HFFc6 (cell line): Measurements from ENCODE around the gene SDK2. TPM values are rescaled to one million over a fixed set of nuclear protein-coding genes. Genes with fewer than 3 reads are reported as not detected.

Experiments used
- DNase-seq: peaks from one replicate; pipeline ENCODE4 v3.0.0-alpha.2; 2018
- H3K27ac Mint-ChIP-seq: 2 replicates; pipeline ENCODE4 v1.8.0; 2020; ENCODE audit warnings: mild to moderate bottlenecking, mixed read lengths
- H3K27me3 Mint-ChIP-seq: 2 replicates; pipeline ENCODE4 v1.8.0; 2021; ENCODE audit warnings: mild to moderate bottlenecking, moderate library complexity, mixed read lengths; ENCODE audit not compliant: insufficient read depth
- H3K36me3 Mint-ChIP-seq: 2 replicates; pipeline ENCODE4 v1.8.0; 2021; ENCODE audit warnings: low read depth, mixed read lengths
- H3K4me1 Mint-ChIP-seq: 2 replicates; pipeline ENCODE4 v1.8.0; 2020; ENCODE audit warnings: low read depth, mixed read lengths
- H3K4me3 Mint-ChIP-seq: 2 replicates; pipeline ENCODE4 v1.8.0; 2020; ENCODE audit warnings: mild to moderate bottlenecking, moderate library complexity, mixed read lengths
- H3K9me3 Mint-ChIP-seq: 2 replicates; pipeline ENCODE4 v1.8.0; 2020; ENCODE audit warnings: mild to moderate bottlenecking, mixed read lengths
- CTCF ChIP-seq: fragments of 200-600 bp; sonication (generic); IDR thresholded peaks from 2 replicates; pipeline ENCODE4 v1.5.0; 2021; ENCODE audit warnings: antibody characterized with exemption, mild to moderate bottlenecking
- total RNA-seq, 6 experiments: library from RNA; stranded (reverse); fragmentation: NEBNext Ultra II Directional; extraction: Animal tissue kit (Norgen Biotek cat#: 25700); gene quantifications; 2 replicates in 1 of 6; 3 replicates in 5 of 6; pipeline ENCODE4 v1.2.3, GENCODE V29; 2021

The SDK2 gene
- total RNA-seq, 6 experiments from 2014 or later, result 0.03 TPM; not detected in 4

GRCh38 chr17:73292031-73292531, 352.2 kb downstream of the SDK2 start:
- Mint-ChIP-seq H3K4me1 (peaks cover 72% of the 10 kb centered on the region), H3K27me3 (peaks cover 3% of the 10 kb centered on the region; the same call in 1 of the 2 replicates), H3K4me3 (peak overlapping the region; percentile 82), H3K9me3 (no peaks in the 10 kb centered on the region), H3K27ac (peak overlapping the region; percentile 99), H3K36me3 (peaks cover 5% of the 10 kb centered on the region; the same call in 1 of the 2 replicates)
- no peak for TF ChIP-seq CTCF
- DNase-seq, result peak; percentile 82

GRCh38 chr17:73291260-73291801, 352.9 kb downstream of the SDK2 start:
- no peaks in the 10 kb centered on the region for H3K9me3 Mint-ChIP-seq
- peaks cover 80% of the 10 kb centered on the region for H3K4me1 Mint-ChIP-seq
- TF ChIP-seq CTCF, result no peak
- H3K4me3 Mint-ChIP-seq, result peak overlapping the region; percentile 82
- H3K27me3 Mint-ChIP-seq, result peaks cover 4% of the 10 kb centered on the region; the same call in 1 of the 2 replicates
- peak; percentile 85 for DNase-seq
- peak overlapping the region; percentile 99 for H3K27ac Mint-ChIP-seq
- peaks cover 7% of the 10 kb centered on the region; the same call in 1 of the 2 replicates for H3K36me3 Mint-ChIP-seq

GRCh38 chr17:73290399-73291259, 353.6 kb downstream of the SDK2 start:
- H3K36me3 Mint-ChIP-seq, result peaks cover 9% of the 10 kb centered on the region; the same call in 1 of the 2 replicates
- peaks cover 82% of the 10 kb centered on the region for H3K4me1 Mint-ChIP-seq
- peaks cover 5% of the 10 kb centered on the region; the same call in 1 of the 2 replicates for H3K27me3 Mint-ChIP-seq
- TF ChIP-seq CTCF, result no peak
- H3K27ac Mint-ChIP-seq, result peak overlapping the region; percentile 99
- no peak for DNase-seq
- peak overlapping the region; percentile 82; the same call in 1 of the 2 replicates for H3K4me3 Mint-ChIP-seq
- no peaks in the 10 kb centered on the region for H3K9me3 Mint-ChIP-seq

GRCh38 chr17:73289549-73290254, 354.5 kb downstream of the SDK2 start:
- Mint-ChIP-seq H3K27ac (peak overlapping the region; percentile 99), H3K36me3 (peaks cover 9% of the 10 kb centered on the region; the same call in 1 of the 2 replicates), H3K4me1 (peaks cover 82% of the 10 kb centered on the region), H3K4me3 (no peak overlapping the region; the same call in 1 of the 2 replicates), H3K9me3 (no peaks in the 10 kb centered on the region), H3K27me3 (peaks cover 5% of the 10 kb centered on the region; the same call in 1 of the 2 replicates)
- TF ChIP-seq CTCF, result no peak; the same call in 1 of the 2 replicates
- DNase-seq, result no peak
